Natural killer cell (primary cell): ENCODE measurements around the gene CRYBB2. TPM values are rescaled to one million over a fixed set of nuclear protein-coding genes. Genes with fewer than 3 reads are reported as not detected.

Experiments
- ATAC-seq, 3 donors: fragments of 150-1000 bp in 2 of 3; fragments of 200-7000 bp in 1 of 3; cut with Tn5 transposase; 1 replicate in 1 of 3; 2 replicates in 2 of 3; pipeline ENCODE4 v1.10.0; 2021; ENCODE audit warnings: mild to moderate bottlenecking in 2 of 3, moderate library complexity in 2 of 3
- DNase-seq, 2 donors: peaks; one replicate each; pipeline versions ENCODE4 v3.0.0 to v3.0.0-alpha.2; 2013 to 2021; ENCODE audit warnings: mixed read lengths in 1 of 2
- H3K27ac ChIP-seq: one replicate; pipeline ENCODE4 v1.5.1; 2013; ENCODE audit warnings: mild to moderate bottlenecking, low read length
- H3K27me3 ChIP-seq: one replicate; pipeline ENCODE4 v1.6.1; 2013; ENCODE audit warnings: low read length; ENCODE audit not compliant: control insufficient read depth, insufficient read depth
- H3K36me3 ChIP-seq: one replicate; pipeline ENCODE4 v1.6.1; 2013; ENCODE audit warnings: low read length; ENCODE audit not compliant: control insufficient read depth, insufficient read depth
- H3K4me1 ChIP-seq: one replicate; pipeline ENCODE4 v1.6.1; 2013; ENCODE audit warnings: low read length; ENCODE audit not compliant: control insufficient read depth, insufficient read depth
- H3K4me3 ChIP-seq: one replicate; pipeline ENCODE4 v1.5.1; 2013; ENCODE audit warnings: low read length
- H3K9me3 ChIP-seq: one replicate; pipeline ENCODE4 v1.6.1; 2013; ENCODE audit warnings: low read length; ENCODE audit not compliant: control insufficient read depth, insufficient read depth
- H3K27ac Mint-ChIP-seq, 2 donors: one replicate each; pipeline ENCODE4 v1.8.0; 2022; ENCODE audit warnings: mild to moderate bottlenecking in 2 of 2, mixed read lengths in 2 of 2, moderate library complexity in 1 of 2
- H3K27me3 Mint-ChIP-seq, 2 donors: one replicate each; pipeline ENCODE4 v1.8.0; 2022; ENCODE audit warnings: low read depth in 2 of 2, mixed read lengths in 2 of 2
- H3K36me3 Mint-ChIP-seq: one replicate; pipeline ENCODE4 v1.8.0; 2022; ENCODE audit warnings: mixed read lengths
- H3K4me1 Mint-ChIP-seq, 2 donors: one replicate each; pipeline ENCODE4 v1.8.0; 2022; ENCODE audit warnings: mixed read lengths in 2 of 2
- H3K4me3 Mint-ChIP-seq: one replicate; pipeline ENCODE4 v1.8.0; 2022; ENCODE audit warnings: mild to moderate bottlenecking, moderate library complexity, mixed read lengths
- H3K9me3 Mint-ChIP-seq, 2 donors: one replicate each; pipeline ENCODE4 v1.8.0; 2022; ENCODE audit warnings: mixed read lengths in 2 of 2
- CTCF ChIP-seq: fragments of 200-600 bp; IDR thresholded peaks from one replicate; pipeline ENCODE4 v1.8.0; 2022; ENCODE audit warnings: antibody characterized with exemption
- WGBS: methylation state at CpG from one replicate; pipeline ENCODE4 v1.1.7; 2013; ENCODE audit warnings: missing lambda C conversion rate; ENCODE audit not compliant: insufficient coverage; 5-methylcytosine and 5-hydroxymethylcytosine counted together
- intact Hi-C: fragments of 100-400 bp; cut with micrococcal nuclease; formaldehyde crosslinking; loops from one replicate; pipeline ENCODE4 v1.14.2; 2022
- total RNA-seq, 4 donors: library from RNA; stranded (reverse); fragments of 120-200 nt in 1 of 4; gene quantifications; one replicate each; pipeline versions ENCODE4 v1.2.3 to v1.2.4, GENCODE V29; 2013 to 2022

CRYBB2 gene
- total RNA-seq, 3 donors from 2014 or later (not counting 1 experiment from before 2014, with no cell fraction given), result not detected

DNA sequence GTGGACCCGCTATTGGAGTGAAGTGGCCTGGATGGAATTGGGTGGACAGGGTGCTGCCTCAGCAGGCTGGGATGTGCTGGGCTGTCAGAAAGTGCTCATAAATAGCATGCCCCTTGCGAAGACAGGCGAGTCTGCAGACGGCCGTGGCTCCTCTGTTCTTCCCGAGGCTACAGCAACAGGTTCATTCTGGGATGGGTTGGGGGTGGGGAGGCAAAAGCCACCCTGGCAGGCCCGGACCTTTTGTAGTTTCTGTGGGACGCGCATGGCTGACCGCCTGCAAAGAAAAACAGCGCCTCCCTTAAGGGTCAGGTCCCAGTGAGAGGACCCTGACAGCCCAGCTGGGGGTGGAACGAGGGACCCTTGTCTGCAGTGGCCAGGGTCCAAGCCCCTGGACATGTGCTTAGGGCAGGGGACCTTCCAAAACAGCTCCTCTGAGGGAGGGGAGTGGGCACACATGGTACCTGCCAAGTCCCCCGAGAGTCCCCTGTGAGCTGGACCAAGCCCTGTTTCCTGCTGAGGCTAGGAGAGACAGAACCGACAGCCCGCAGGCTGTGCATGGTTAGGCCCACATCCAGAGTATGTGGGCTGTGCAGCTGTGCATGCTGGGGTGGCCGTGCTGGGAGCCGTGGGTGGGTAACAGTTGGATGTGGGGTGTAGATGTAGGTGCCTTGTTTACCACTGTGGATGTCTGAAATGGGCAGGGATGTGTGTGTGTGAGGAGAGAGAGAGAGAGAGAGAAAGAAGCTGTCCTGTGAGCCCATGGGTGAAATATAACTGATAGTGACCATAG lies 19.5 kb upstream of the CRYBB2 start, which contains the start of gene CRYBB3:
Gene CRYBB3 (plus strand): TSS at position 128 of the 790 bp plus-strand sequence. CDS start 1,539 bp downstream, outside the sequence.
- Mint-ChIP-seq H3K27me3 (no peaks in the 10 kb centered on the region), H3K9me3 (no peaks in the 10 kb centered on the region), H3K36me3 (no peaks in the 10 kb centered on the region), H3K4me3 (no peak within 1 kb of the TSS), H3K4me1 (peaks cover 0 to 5% of the 10 kb centered on the region in 2 donors), H3K27ac (no peak within 1 kb of the TSS)
- DNase-seq (no peak), ATAC-seq (peak in 1 of 3 donors; percentile 11)
- WGBS, result 81% methylated on average over 17 of the region's 17 CpGs
- Histone ChIP-seq H3K27me3 (no peaks in the 10 kb centered on the region), H3K9me3 (no peaks in the 10 kb centered on the region), H3K36me3 (no peaks in the 10 kb centered on the region), H3K4me1 (no peaks in the 10 kb centered on the region), H3K4me3 (no peak within 1 kb of the TSS), H3K27ac (no peak within 1 kb of the TSS)
- no peak for TF ChIP-seq CTCF
- intact Hi-C loops, result loop anchor here (10.0 kb wide), 1 partner anchor 575 kb away; no protein-coding TSS in a partner anchor

DNA sequence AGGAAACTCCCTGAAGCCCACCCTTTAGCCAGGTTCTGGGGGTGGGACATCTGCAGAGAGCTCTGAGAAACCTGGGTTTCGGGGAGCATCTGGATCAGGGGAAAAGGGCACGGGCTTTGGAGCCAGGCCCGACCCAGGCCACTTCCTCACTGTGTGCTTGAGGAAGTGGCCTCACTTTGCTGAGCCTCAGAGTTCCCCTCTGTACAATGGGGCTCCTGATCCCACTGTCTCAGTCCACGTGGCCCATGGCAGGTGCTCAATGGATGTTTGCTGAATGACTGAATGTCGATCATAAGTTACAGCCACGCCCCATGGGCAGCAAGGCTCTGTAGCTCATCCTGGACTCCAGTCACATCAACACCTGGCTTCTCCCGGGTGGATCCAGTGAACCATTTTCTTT lies 18.5 kb upstream of the CRYBB2 start:
- no peak overlapping the region for H3K4me3 ChIP-seq
- DNase-seq (no peak), ATAC-seq (no peak)
- H3K36me3 Mint-ChIP-seq, result no peaks in the 10 kb centered on the region
- H3K27me3 ChIP-seq, result no peaks in the 10 kb centered on the region
- intact Hi-C loops, result no loop called here
- H3K36me3 ChIP-seq, result no peaks in the 10 kb centered on the region
- no peaks in the 10 kb centered on the region for H3K27me3 Mint-ChIP-seq
- no peak overlapping the region for H3K27ac Mint-ChIP-seq
- H3K27ac ChIP-seq, result no peak overlapping the region
- peaks cover 0 to 5% of the 10 kb centered on the region in 2 donors for H3K4me1 Mint-ChIP-seq
- no peaks in the 10 kb centered on the region for H3K4me1 ChIP-seq
- WGBS, result 75% methylated on average over 7 of the region's 7 CpGs
- no peaks in the 10 kb centered on the region for H3K9me3 ChIP-seq
- no peaks in the 10 kb centered on the region for H3K9me3 Mint-ChIP-seq
- no peak overlapping the region for H3K4me3 Mint-ChIP-seq
- TF ChIP-seq CTCF, result no peak

DNA sequence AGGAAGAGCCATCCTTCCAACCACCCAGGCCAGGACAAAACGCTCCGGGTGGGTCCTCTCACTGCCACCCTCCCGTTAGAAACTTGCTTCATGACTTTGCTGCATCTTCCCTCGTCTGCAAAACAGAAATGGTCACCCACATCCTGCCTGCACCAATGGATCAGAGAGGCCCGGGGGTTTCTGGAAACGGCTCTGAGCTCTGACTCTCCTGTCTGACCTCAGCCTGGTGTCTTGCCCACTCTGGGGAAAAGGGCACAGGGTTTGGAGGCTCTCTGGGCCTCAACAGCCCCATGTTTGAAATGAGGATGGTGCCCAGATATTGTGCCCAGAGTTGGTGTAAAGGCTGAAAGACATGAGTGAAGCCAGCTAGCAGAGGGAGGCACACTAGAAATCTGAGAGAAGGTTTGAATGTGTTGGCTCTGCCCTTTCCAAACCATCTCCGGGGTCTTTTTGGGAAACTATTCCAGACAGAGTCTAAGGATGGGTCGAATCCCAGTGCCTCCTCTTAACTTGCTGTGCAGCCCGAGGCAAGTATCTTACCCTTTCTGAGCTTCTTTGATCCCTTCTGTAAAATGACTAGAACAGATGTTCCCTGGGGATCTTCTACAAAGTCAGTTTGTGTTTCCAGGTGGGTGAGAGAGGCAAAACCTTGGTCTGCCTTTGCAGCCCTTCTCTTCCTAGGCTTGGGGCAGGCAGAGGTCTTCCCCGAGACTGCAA lies 17.7 kb upstream of the CRYBB2 start:
- WGBS, result 57% methylated on average over 9 of the region's 10 CpGs
- intact Hi-C loops, result loop anchor here (1.0 kb wide), 1 partner anchor 120 kb away; no protein-coding TSS in a partner anchor
- H3K27ac Mint-ChIP-seq, result no peak overlapping the region

More for the DNA sequence above, 17.7 kb upstream of the CRYBB2 start:
- Histone ChIP-seq H3K4me1 (no peaks in the 10 kb centered on the region), H3K9me3 (no peaks in the 10 kb centered on the region), H3K4me3 (no peak overlapping the region), H3K36me3 (no peaks in the 10 kb centered on the region), H3K27ac (no peak overlapping the region), H3K27me3 (no peaks in the 10 kb centered on the region)
- no peaks in the 10 kb centered on the region for H3K27me3 Mint-ChIP-seq
- H3K9me3 Mint-ChIP-seq, result no peaks in the 10 kb centered on the region
- ATAC-seq (no peak), DNase-seq (no peak)
- H3K4me1 Mint-ChIP-seq, result peaks cover 0 to 5% of the 10 kb centered on the region in 2 donors
- TF ChIP-seq CTCF, result no peak
- H3K4me3 Mint-ChIP-seq, result no peak overlapping the region
- H3K36me3 Mint-ChIP-seq, result no peaks in the 10 kb centered on the region
